Activated naive CD8-positive, alpha-beta T cell treated with anti-CD3 and anti-CD28 coated beads, Interleukin-2, amount 50 U/mL, for 24 hours (primary cell): Measurements from ENCODE around the gene ADTRP.
A peak's percentile ranks its signal among the peaks of the same experiment; 100 is the strongest.

ENCODE experiments used
- ATAC-seq: fragments of 150-1000 bp; cut with Tn5 transposase; one replicate; pipeline ENCODE4 v1.10.0; 2021
- DNase-seq: peaks from one replicate; pipeline ENCODE4 v3.0.0; 2021
- H3K27ac Mint-ChIP-seq: one replicate; pipeline ENCODE4 v1.8.0; 2021; ENCODE audit warnings: mild to moderate bottlenecking, mixed read lengths
- H3K27me3 Mint-ChIP-seq: one replicate; pipeline ENCODE4 v1.8.0; 2021; ENCODE audit warnings: mixed read lengths
- H3K36me3 Mint-ChIP-seq: one replicate; pipeline ENCODE4 v1.8.0; 2021; ENCODE audit warnings: low read depth, mixed read lengths
- H3K4me1 Mint-ChIP-seq: one replicate; pipeline ENCODE4 v1.8.0; 2021; ENCODE audit warnings: mixed read lengths
- H3K4me3 Mint-ChIP-seq: one replicate; pipeline ENCODE4 v1.8.0; 2021; ENCODE audit warnings: mild to moderate bottlenecking, moderate library complexity, mixed read lengths
- H3K9me3 Mint-ChIP-seq: one replicate; pipeline ENCODE4 v1.8.0; 2021; ENCODE audit warnings: mixed read lengths

ADTRP gene

GRCh38 chr6:11773013-11773412, 5.6 kb downstream of the ADTRP start:
- H3K27ac Mint-ChIP-seq: no peak overlapping the region
- DNase-seq (no peak), ATAC-seq (no peak)
- no peak overlapping the region for H3K4me3 Mint-ChIP-seq
- no peaks in the 10 kb centered on the region for H3K36me3 Mint-ChIP-seq
- peaks cover 18% of the 10 kb centered on the region for H3K4me1 Mint-ChIP-seq
- no peaks in the 10 kb centered on the region for H3K27me3 Mint-ChIP-seq
- no peaks in the 10 kb centered on the region for H3K9me3 Mint-ChIP-seq

- Mint-ChIP-seq H3K9me3 (no peaks in the 10 kb centered on the region), H3K4me1 (peaks cover 25% of the 10 kb centered on the region), H3K27ac (peak overlapping the region; percentile 26), H3K27me3 (no peaks in the 10 kb centered on the region), H3K4me3 (no peak overlapping the region), H3K36me3 (no peaks in the 10 kb centered on the region)
- peak; percentile 63 for ATAC-seq
- DNase-seq: no peak
Observed at GRCh38 chr6:11772109-11772825, 6.3 kb downstream of the ADTRP start.

- no peak overlapping the region for H3K4me3 Mint-ChIP-seq
- no peaks in the 10 kb centered on the region for H3K9me3 Mint-ChIP-seq
- no peak for ATAC-seq
- H3K36me3 Mint-ChIP-seq: no peaks in the 10 kb centered on the region
- peaks cover 32% of the 10 kb centered on the region for H3K4me1 Mint-ChIP-seq
- H3K27ac Mint-ChIP-seq: peak overlapping the region; percentile 26
- DNase-seq: no peak
- no peaks in the 10 kb centered on the region for H3K27me3 Mint-ChIP-seq
Observed at GRCh38 chr6:11771473-11772048, 7.0 kb downstream of the ADTRP start.

- Mint-ChIP-seq H3K27ac (no peak overlapping the region), H3K9me3 (no peaks in the 10 kb centered on the region), H3K36me3 (no peaks in the 10 kb centered on the region), H3K27me3 (no peaks in the 10 kb centered on the region), H3K4me3 (no peak overlapping the region), H3K4me1 (peaks cover 39% of the 10 kb centered on the region)
- ATAC-seq (no peak), DNase-seq (no peak)
Observed at GRCh38 chr6:11770546-11771466, 7.8 kb downstream of the ADTRP start.

- Mint-ChIP-seq H3K4me1 (peaks cover 41% of the 10 kb centered on the region), H3K36me3 (no peaks in the 10 kb centered on the region), H3K27me3 (no peaks in the 10 kb centered on the region), H3K27ac (no peak overlapping the region), H3K9me3 (no peaks in the 10 kb centered on the region), H3K4me3 (no peak overlapping the region)
- ATAC-seq: no peak
- DNase-seq: no peak
Observed at GRCh38 chr6:11769811-11770545, 8.6 kb downstream of the ADTRP start.

- H3K4me3 Mint-ChIP-seq: no peak overlapping the region
- H3K9me3 Mint-ChIP-seq: no peaks in the 10 kb centered on the region
- ATAC-seq: no peak
- DNase-seq: no peak
- no peaks in the 10 kb centered on the region for H3K36me3 Mint-ChIP-seq
- peaks cover 45% of the 10 kb centered on the region for H3K4me1 Mint-ChIP-seq
- no peaks in the 10 kb centered on the region for H3K27me3 Mint-ChIP-seq
- no peak overlapping the region for H3K27ac Mint-ChIP-seq
Observed at GRCh38 chr6:11769244-11769643, 9.4 kb downstream of the ADTRP start.

- ATAC-seq (no peak), DNase-seq (no peak)
- no peaks in the 10 kb centered on the region for H3K27me3 Mint-ChIP-seq
- peaks cover 49% of the 10 kb centered on the region for H3K4me1 Mint-ChIP-seq
- H3K27ac Mint-ChIP-seq: peak overlapping the region; percentile 56
- H3K36me3 Mint-ChIP-seq: no peaks in the 10 kb centered on the region
- H3K4me3 Mint-ChIP-seq: no peak overlapping the region
- H3K9me3 Mint-ChIP-seq: no peaks in the 10 kb centered on the region
Observed at GRCh38 chr6:11767978-11768756, 10.4 kb downstream of the ADTRP start.

GRCh38 chr6:11767458-11767857, 11.1 kb downstream of the ADTRP start:
- Mint-ChIP-seq H3K27me3 (no peaks in the 10 kb centered on the region), H3K9me3 (no peaks in the 10 kb centered on the region), H3K36me3 (no peaks in the 10 kb centered on the region), H3K4me3 (no peak overlapping the region), H3K4me1 (peaks cover 44% of the 10 kb centered on the region), H3K27ac (peak overlapping the region; percentile 56)
- ATAC-seq: peak; percentile 74
- DNase-seq: no peak

- Mint-ChIP-seq H3K4me3 (no peak overlapping the region), H3K27me3 (no peaks in the 10 kb centered on the region)
- no peak for ATAC-seq
Observed at GRCh38 chr6:11766589-11767450, 11.8 kb downstream of the ADTRP start.

GRCh38 chr6:11766043-11766442, 12.6 kb downstream of the ADTRP start:
- Mint-ChIP-seq H3K27me3 (no peaks in the 10 kb centered on the region), H3K9me3 (no peaks in the 10 kb centered on the region), H3K36me3 (no peaks in the 10 kb centered on the region), H3K27ac (peak overlapping the region; percentile 9), H3K4me3 (no peak overlapping the region), H3K4me1 (peaks cover 40% of the 10 kb centered on the region)
- DNase-seq: no peak
- no peak for ATAC-seq

More at GRCh38 chr6:11766589-11767450, 11.8 kb downstream of the ADTRP start:
- Mint-ChIP-seq H3K4me1 (peaks cover 40% of the 10 kb centered on the region), H3K27ac (peak overlapping the region; percentile 56), H3K36me3 (no peaks in the 10 kb centered on the region), H3K9me3 (no peaks in the 10 kb centered on the region)
- DNase-seq: no peak

- Mint-ChIP-seq H3K9me3 (no peaks in the 10 kb centered on the region), H3K27me3 (no peaks in the 10 kb centered on the region), H3K4me3 (no peak overlapping the region), H3K27ac (no peak overlapping the region), H3K4me1 (peaks cover 38% of the 10 kb centered on the region), H3K36me3 (no peaks in the 10 kb centered on the region)
- ATAC-seq: no peak
- no peak for DNase-seq
Observed at GRCh38 chr6:11764250-11764604, 14.4 kb downstream of the ADTRP start.

- H3K36me3 Mint-ChIP-seq: no peaks in the 10 kb centered on the region
- no peak for ATAC-seq
- H3K27ac Mint-ChIP-seq: no peak overlapping the region
- DNase-seq: no peak
- H3K9me3 Mint-ChIP-seq: no peaks in the 10 kb centered on the region
- no peak overlapping the region for H3K4me3 Mint-ChIP-seq
- peaks cover 39% of the 10 kb centered on the region for H3K4me1 Mint-ChIP-seq
- no peaks in the 10 kb centered on the region for H3K27me3 Mint-ChIP-seq
Observed at GRCh38 chr6:11763460-11764249, 14.9 kb downstream of the ADTRP start.
